Naive thymus-derived CD4-positive, alpha-beta T cell (primary cell): Measurements from ENCODE around the gene CDC14C. TPM values are rescaled to one million over a fixed set of nuclear protein-coding genes. Genes with fewer than 3 reads are reported as not detected.

Source experiments
- ATAC-seq: fragments of 150-1000 bp; cut with Tn5 transposase; 2 replicates; pipeline ENCODE4 v1.10.0; 2021; ENCODE audit warnings: mild to moderate bottlenecking, moderate library complexity
- CTCF ChIA-PET: fragments of 350-600 bp; sonication (Branson Sonifier 250); formaldehyde crosslinking; loops from one replicate; lab custom pipeline; 2021; ENCODE audit warnings: antibody characterized with exemption; lab: Charles Lee
- POLR2A ChIA-PET: fragments of 350-600 bp; sonication (Branson Sonifier 250); formaldehyde crosslinking; loops from one replicate; lab custom pipeline; 2021; ENCODE audit warnings: antibody characterized with exemption, inconsistent platforms; lab: Charles Lee
- DNase-seq, 9 donors: peaks; one replicate each; pipeline versions ENCODE4 v3.0.0 to v3.0.0-alpha.2; 2020 to 2022; ENCODE audit warnings: mixed read lengths in 1 of 9
- H3K27ac ChIP-seq: one replicate; pipeline ENCODE4 v1.7.0; 2013; ENCODE audit warnings: mild to moderate bottlenecking, low read depth, low read length, moderate library complexity
- H3K27me3 ChIP-seq, 2 donors: one replicate each; pipeline ENCODE4 v1.7.0; 2013; ENCODE audit warnings: low read length in 2 of 2, mild to moderate bottlenecking in 2 of 2, moderate library complexity in 2 of 2; ENCODE audit not compliant: control insufficient read depth in 2 of 2, insufficient read depth in 2 of 2
- H3K36me3 ChIP-seq, 3 experiments: 1 replicate in 2 of 3; 2 replicates in 1 of 3; pipeline ENCODE4 v1.7.0; 2013; ENCODE audit warnings: low read length in 3 of 3, mild to moderate bottlenecking in 3 of 3, moderate library complexity in 1 of 3; ENCODE audit not compliant: insufficient read depth in 3 of 3, control insufficient read depth in 2 of 3
- H3K4me1 ChIP-seq, 2 donors: one replicate each; pipeline ENCODE4 v1.7.0; 2013; ENCODE audit warnings: low read length in 2 of 2, mild to moderate bottlenecking in 2 of 2, moderate library complexity in 1 of 2; ENCODE audit not compliant: control insufficient read depth in 2 of 2, insufficient read depth in 2 of 2
- H3K4me3 ChIP-seq: 2 replicates; pipeline ENCODE4 v1.7.0; 2013; ENCODE audit warnings: mild to moderate bottlenecking, low read length
- H3K9me3 ChIP-seq, 3 experiments: 1 replicate in 2 of 3; 2 replicates in 1 of 3; pipeline ENCODE4 v1.7.0; 2013; ENCODE audit warnings: low read length in 3 of 3; ENCODE audit not compliant: control insufficient read depth in 2 of 3
- H3K27ac Mint-ChIP-seq, 9 donors: one replicate each; pipeline ENCODE4 v1.8.0; 2020 to 2022; ENCODE audit warnings: mixed read lengths in 9 of 9, mild to moderate bottlenecking in 8 of 9, moderate library complexity in 5 of 9, inconsistent platforms in 2 of 9
- H3K27me3 Mint-ChIP-seq, 5 donors: one replicate each; pipeline ENCODE4 v1.8.0; 2021 to 2022; ENCODE audit warnings: mixed read lengths in 5 of 5, mild to moderate bottlenecking in 1 of 5
- H3K36me3 Mint-ChIP-seq, 5 donors: one replicate each; pipeline ENCODE4 v1.8.0; 2020 to 2022; ENCODE audit warnings: mixed read lengths in 5 of 5, mild to moderate bottlenecking in 3 of 5, inconsistent platforms in 1 of 5
- H3K4me1 Mint-ChIP-seq, 7 donors: one replicate each; pipeline ENCODE4 v1.8.0; 2020 to 2022; ENCODE audit warnings: mixed read lengths in 7 of 7, mild to moderate bottlenecking in 3 of 7, inconsistent platforms in 1 of 7
- H3K4me3 Mint-ChIP-seq, 10 donors: one replicate each; pipeline ENCODE4 v1.8.0; 2020 to 2022; ENCODE audit warnings: mild to moderate bottlenecking in 10 of 10, mixed read lengths in 10 of 10, moderate library complexity in 6 of 10, inconsistent platforms in 2 of 10
- H3K9me3 Mint-ChIP-seq, 11 donors: one replicate each; pipeline ENCODE4 v1.8.0; 2020 to 2022; ENCODE audit warnings: mixed read lengths in 11 of 11, mild to moderate bottlenecking in 4 of 11, inconsistent platforms in 1 of 11, moderate library complexity in 1 of 11
- intact Hi-C, 2 donors: fragments of 100-400 bp; cut with micrococcal nuclease; formaldehyde crosslinking; loops; one replicate each; pipeline ENCODE4 v1.15.1; 2023
- polyA plus RNA-seq, 2 donors: library from polyadenylated mRNA; unstranded; fragments of 300-500 nt; fragmentation: Illumina TruSeq; gene quantifications; one replicate each; pipeline ENCODE4 v1.2.3, GENCODE V29; 2021
- total RNA-seq, 6 experiments: library from RNA in 5 of 6; stranded (reverse) in 5 of 6; gene quantifications; 1 replicate in 5 of 6; 2 replicates in 1 of 6; pipeline ENCODE4 v1.2.3 and lab custom pipeline; 2021 to 2026

CDC14C gene
- total and polyA plus RNA-seq, 7 experiments from 2014 or later = not detected

DNA sequence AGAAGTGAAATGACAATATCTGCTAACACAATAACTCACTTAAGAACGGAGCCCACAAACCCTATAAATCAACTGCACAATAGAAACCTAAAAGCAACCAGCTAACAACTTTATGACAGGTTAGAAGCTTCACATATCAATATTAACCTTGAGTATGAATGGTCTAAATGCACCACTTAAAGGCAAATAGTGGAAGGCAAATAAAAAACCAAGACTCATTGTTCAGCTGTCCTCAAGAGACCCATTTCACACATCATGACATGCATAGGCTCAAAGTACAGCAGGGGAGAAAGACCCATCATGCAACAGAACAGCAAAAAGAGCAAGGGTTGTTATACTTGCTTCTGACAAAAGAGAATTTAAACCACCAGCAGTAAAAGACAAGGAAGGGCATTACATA is 46.8 kb downstream of the CDC14C start:
- Histone ChIP-seq H3K4me3 (no peak overlapping the region), H3K27ac (no peak overlapping the region), H3K4me1 (no peaks in the 10 kb centered on the region), H3K9me3 (no peaks in the 10 kb centered on the region), H3K36me3 (no peaks in the 10 kb centered on the region), H3K27me3 (no peaks in the 10 kb centered on the region)
- no peaks in the 10 kb centered on the region for H3K27me3 Mint-ChIP-seq
- no peak overlapping the region for H3K4me3 Mint-ChIP-seq
- ATAC-seq (no peak), DNase-seq (no peak)
- POLR2A ChIA-PET = no interaction called here
- CTCF ChIA-PET = no interaction called here
- no peak overlapping the region for H3K27ac Mint-ChIP-seq
- H3K9me3 Mint-ChIP-seq = peaks cover 0 to 15% (median 5%) of the 10 kb centered on the region in 11 donors
- no peaks in the 10 kb centered on the region for H3K36me3 Mint-ChIP-seq
- H3K4me1 Mint-ChIP-seq = no peaks in the 10 kb centered on the region
- intact Hi-C loops = no loop called here

DNA sequence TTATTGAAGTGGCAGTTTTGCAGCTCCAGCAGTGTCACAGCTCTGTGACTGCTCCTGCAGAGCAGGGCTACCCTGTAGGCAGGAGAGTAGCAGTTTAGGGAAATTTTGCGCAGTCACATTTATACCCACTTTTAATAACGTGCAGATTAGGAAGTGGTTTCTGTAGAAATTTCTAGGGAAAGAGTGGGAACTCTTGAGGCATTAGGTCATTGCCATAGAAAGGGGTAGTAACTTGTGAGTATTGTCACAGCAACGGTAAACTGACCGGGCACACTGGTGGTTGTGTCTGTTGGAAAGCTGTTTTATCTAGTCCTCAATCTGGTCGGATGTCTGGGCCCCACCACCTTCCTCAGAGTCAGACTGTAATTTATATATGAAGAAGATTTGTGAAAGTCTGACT is 51.9 kb downstream of the CDC14C start:
- no peaks in the 10 kb centered on the region for H3K36me3 Mint-ChIP-seq
- no peak overlapping the region for H3K4me3 ChIP-seq
- ATAC-seq = no peak
- no peaks in the 10 kb centered on the region for H3K4me1 ChIP-seq
- H3K4me1 Mint-ChIP-seq = no peaks in the 10 kb centered on the region
- H3K9me3 ChIP-seq = no peaks in the 10 kb centered on the region
- intact Hi-C loops = no loop called here
- peaks cover 0 to 9% (median 3%) of the 10 kb centered on the region in 11 donors for H3K9me3 Mint-ChIP-seq
- no peak overlapping the region for H3K27ac Mint-ChIP-seq
- POLR2A ChIA-PET = no interaction called here
- CTCF ChIA-PET = no interaction called here
- no peaks in the 10 kb centered on the region for H3K36me3 ChIP-seq
- H3K27me3 Mint-ChIP-seq = no peaks in the 10 kb centered on the region
- no peak for DNase-seq
- no peak overlapping the region for H3K4me3 Mint-ChIP-seq
- H3K27ac ChIP-seq = no peak overlapping the region
- no peaks in the 10 kb centered on the region for H3K27me3 ChIP-seq

DNA sequence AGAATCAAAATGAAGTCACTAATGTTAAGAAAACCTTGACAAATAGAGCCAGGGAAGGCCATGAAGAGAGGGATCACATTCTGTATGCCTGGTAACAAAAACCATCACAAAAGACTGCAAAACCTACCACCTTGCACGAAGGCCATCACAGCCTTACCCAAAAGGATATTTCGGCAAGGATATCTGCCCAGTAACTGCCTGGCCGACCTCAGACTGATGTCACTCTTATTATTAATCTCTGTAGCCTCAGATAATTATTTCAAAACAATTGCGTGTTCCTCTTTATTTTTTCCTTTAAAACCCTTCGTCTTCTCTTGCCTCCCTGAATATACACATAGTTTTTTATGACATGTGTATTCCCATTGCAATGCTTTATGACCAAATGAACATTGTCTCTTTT is 52.5 kb downstream of the CDC14C start:
- POLR2A ChIA-PET = no interaction called here
- no peaks in the 10 kb centered on the region for H3K27me3 ChIP-seq
- no peaks in the 10 kb centered on the region for H3K4me1 Mint-ChIP-seq

More for the DNA sequence above, 52.5 kb downstream of the CDC14C start:
- Histone ChIP-seq H3K36me3 (no peaks in the 10 kb centered on the region), H3K9me3 (no peaks in the 10 kb centered on the region), H3K27ac (no peak overlapping the region), H3K4me1 (no peaks in the 10 kb centered on the region), H3K4me3 (no peak overlapping the region)
- Mint-ChIP-seq H3K36me3 (no peaks in the 10 kb centered on the region), H3K27me3 (no peaks in the 10 kb centered on the region), H3K4me3 (no peak overlapping the region), H3K9me3 (peaks cover 0 to 11% (median 3%) of the 10 kb centered on the region in 11 donors), H3K27ac (no peak overlapping the region)
- intact Hi-C loops = no loop called here
- ATAC-seq (no peak), DNase-seq (no peak)
- CTCF ChIA-PET = no interaction called here
